ENCODE data around the gene SOX15.
"Not testable (repeated sequence)": the region's sequence is repeated elsewhere in the genome, so short reads cannot be mapped to it uniquely, and the experiment has no call there.

The SOX15 gene

GRCh38 chr17:7589891-7590691 lies at the start of gene SOX15:
Gene SOX15 (minus strand): TSS chr17:7590094. CDS start chr17:7589676, 418 bp downstream.
- DNase-seq, result no peak

GRCh38 chr17:7636163-7636562 lies 46.3 kb upstream of the SOX15 start:
- no peak for DNase-seq

DNA sequence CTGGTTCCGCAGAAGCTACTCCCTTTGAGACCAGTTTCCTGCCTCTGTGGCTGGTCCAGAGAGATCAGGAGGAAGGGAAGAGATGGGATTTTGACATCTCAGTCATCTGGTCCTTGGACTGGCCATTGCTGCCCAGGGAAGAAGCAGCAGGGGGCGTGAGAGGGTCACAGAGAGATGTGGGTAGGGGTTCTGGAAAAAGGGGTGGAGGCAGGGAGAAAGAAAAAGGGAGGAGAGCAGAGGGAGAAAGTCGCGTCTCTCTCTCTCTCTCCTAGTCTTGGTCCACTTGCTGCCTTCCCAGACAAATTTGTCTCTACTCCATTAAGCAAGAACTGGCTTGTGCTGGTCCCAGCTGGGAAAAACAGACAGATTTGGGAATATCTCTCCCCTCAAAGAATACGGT lies 44.5 kb upstream of the SOX15 start:
- DNase-seq, result no peak

- no peak for DNase-seq
Measured at GRCh38 chr17:7633093-7633492, 43.2 kb upstream of the SOX15 start.

- DNase-seq, result no peak
Measured at GRCh38 chr17:7632492-7632894, 42.6 kb upstream of the SOX15 start.

GRCh38 chr17:7631398-7632380 lies 41.8 kb upstream of the SOX15 start:
- no peak for DNase-seq

- DNase-seq, result no peak
Measured at GRCh38 chr17:7629939-7630571, 40.2 kb upstream of the SOX15 start, which contains the start of gene SHBG. Gene SHBG (plus strand): TSS chr17:7630135. CDS start chr17:7630173, 38 bp downstream.

- DNase-seq, result peak; percentile 81
Measured at GRCh38 chr17:7627250-7628121, 37.6 kb upstream of the SOX15 start, which contains the start of gene SAT2. Gene SAT2 (minus strand): TSS chr17:7627821. CDS start chr17:7627635, 186 bp downstream.

- no peak for DNase-seq
Measured at GRCh38 chr17:7626956-7627249, 37.0 kb upstream of the SOX15 start.

GRCh38 chr17:7626307-7626706 lies 36.4 kb upstream of the SOX15 start:
- DNase-seq, result no peak

DNA sequence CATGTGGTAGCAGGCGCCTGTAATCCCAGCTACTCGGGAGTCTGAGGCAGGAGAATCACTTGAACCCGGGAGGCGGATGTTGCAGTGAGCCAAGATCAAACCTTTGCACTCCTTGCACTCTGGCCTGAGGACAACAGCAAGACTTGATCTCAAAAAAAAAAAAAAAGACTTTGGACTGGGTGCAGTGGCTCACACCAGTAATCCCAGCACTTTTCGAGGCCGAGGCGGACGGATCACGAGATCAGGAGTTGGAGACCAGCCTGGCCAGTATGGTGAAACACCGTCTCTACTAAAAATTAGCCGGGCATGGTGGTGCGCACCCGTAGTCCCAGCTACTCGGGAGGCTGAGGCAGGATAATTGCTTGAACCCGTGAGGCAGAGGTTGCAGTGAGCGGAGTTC lies 35.9 kb upstream of the SOX15 start:
- DNase-seq, result not testable (repeated sequence)

- no peak for DNase-seq
Measured at GRCh38 chr17:7623661-7624060, 33.8 kb upstream of the SOX15 start.

DNA sequence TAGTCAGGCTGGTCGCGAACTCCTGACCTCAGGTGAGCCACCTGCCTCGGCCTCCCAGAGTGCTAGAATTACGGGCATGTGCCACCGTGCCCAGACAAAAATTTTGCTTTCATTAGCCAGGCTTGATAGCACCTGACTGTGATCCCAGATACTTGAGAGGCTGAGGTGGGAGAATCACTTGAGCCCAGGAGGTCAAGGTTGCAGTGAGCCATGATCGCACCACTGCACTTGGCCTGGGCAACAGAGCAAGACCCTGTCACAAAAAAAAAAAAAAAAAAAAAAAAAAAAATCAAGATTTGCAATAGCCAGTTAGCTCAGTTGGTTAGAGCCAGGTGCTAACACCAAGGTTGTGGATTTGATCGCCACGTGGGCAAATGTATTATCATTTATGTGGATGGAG lies 30.9 kb upstream of the SOX15 start:
- no peak for DNase-seq

GRCh38 chr17:7618608-7619007 lies 28.7 kb upstream of the SOX15 start:
- DNase-seq, result no peak

- DNase-seq, result no peak
Measured at GRCh38 chr17:7615265-7615747, 25.4 kb upstream of the SOX15 start.

DNA sequence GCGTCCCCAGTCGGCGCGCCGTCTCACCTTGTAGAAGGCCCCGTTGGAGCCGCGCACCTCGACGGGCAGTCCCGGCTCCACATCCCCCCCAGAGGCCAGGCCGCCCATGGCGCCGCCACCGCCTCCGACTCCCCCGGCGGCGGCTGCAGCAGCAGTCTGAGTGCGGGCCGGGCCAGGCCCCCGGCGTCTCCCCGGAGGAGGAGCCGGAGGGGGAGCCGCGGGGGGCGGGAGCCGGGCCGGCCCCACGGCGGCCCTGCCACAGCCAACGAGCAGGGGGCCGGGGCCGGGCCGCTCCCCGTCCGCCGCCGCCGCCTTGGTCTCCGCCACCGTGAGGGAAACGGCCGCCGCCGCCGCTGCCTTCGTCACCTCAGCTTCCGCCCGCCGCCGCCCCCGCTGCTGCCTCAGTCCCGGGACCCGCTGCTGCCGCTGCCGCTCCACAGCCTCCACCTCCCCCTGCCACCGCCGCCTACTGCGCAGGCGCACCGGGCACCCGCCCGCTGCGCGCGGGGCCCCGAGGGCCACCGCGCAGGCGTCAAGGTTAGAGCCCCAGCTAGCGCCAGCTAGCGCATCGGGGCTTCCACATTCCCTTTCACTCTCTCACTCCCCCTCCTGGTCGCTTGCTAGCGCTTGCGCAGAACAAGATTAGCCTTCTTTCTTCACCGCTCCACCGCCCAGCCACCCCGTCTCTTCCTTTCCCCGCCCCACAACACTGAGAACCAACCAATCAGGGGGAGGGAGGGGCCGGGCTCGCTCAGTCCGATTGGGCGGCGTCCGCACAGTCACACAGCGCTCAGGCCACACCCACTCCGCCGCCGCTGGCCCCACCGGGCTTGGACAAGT lies 24.8 kb upstream of the SOX15 start, which contains the start of gene FXR2:
FXR2 (minus strand) TSS at position 473 of the 840 bp plus-strand sequence; CDS start at position 108, 365 bp downstream.
- DNase-seq, result peak; percentile 99

DNA sequence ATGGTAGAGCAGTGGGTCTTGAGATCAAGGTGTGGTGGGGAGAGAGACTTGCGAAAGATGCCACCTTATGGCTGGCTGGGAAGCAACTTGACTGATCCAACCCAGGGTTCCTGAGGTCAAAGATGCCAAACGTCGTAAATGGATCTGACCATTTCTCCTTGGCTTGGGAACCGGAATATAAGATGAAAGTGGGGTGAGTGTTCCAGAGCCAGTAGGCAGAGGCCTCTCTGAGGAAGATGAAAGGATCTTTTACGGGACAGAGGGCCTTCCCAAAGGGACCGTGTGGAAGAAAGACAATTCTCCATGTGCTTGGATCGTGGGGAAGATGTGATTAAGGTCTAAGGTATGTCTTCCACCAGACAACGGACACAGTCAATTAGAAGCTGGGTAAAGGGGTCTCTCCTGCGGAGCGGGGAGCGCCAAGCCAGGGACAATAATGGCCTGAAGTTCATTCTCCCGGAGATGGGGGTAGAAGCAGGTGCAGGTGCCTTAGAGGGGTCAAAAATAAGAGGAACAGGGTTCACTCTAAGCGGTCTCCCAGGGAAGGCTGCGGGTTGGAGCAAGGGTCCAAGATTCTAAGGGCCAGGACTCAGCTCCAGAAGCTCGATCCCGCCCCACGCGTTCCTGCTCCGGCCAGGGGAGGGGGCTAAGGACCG lies 24.0 kb upstream of the SOX15 start:
- no peak for DNase-seq

- DNase-seq, result no peak
Measured at GRCh38 chr17:7612294-7612640, 22.4 kb upstream of the SOX15 start.

DNA sequence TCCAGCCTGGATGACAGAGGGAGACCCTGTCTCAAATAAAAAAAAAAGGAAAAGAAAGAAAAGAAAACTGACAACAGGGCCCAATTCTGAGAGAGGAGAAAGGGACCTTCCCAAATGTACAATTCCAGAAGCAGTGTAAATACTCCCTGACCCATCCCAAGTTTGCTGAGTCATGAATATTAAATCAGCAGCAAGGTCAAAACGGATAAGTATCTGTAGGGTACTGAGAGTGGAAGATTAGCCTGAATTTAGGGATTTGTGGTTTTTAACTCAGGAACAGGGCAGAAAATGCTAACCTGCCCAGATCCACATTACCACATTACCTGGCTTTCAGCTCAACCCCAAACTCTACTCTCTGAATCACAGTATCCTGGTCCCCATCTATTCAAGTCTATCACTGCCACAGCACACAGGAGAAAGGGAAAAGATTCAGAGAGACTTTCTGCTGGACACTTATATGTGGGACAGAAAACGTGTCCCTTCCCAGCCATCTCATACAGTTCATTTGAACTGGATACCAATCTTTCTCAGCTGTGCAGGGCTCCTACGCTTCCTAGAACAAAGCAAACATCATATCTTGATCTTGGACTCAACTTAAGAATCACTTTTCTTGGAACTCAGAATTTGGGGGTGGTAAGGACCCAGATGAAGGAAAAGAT lies 21.9 kb upstream of the SOX15 start:
- no peak for DNase-seq

DNA sequence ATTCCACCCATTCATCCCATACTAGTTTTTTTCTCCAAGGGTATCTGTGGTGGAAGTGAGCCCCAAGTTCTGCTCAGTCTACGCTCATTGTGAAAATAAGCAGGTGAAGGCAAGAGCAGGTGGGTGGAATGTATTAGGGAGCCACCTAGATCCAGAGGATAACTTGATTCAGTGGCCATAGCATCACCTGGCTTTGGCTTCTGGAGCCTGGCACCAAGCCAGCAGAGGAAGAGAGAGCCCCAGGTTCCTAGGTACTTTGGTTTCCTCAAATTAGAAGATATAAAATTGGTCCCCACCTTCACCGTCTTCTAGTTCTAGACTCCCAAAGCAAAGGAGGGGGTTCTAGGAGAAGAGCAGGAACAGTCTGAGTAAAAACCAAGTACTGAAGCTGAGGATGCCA lies 20.7 kb upstream of the SOX15 start:
- DNase-seq, result no peak
